ENCODE data around the gene LIN7B. TPM values are rescaled to one million over a fixed set of nuclear protein-coding genes. Genes with fewer than 3 reads are reported as not detected.

The LIN7B gene
- total RNA-seq, 2 donors from 2014 or later, result 19.8 TPM; not detected in 1

DNA sequence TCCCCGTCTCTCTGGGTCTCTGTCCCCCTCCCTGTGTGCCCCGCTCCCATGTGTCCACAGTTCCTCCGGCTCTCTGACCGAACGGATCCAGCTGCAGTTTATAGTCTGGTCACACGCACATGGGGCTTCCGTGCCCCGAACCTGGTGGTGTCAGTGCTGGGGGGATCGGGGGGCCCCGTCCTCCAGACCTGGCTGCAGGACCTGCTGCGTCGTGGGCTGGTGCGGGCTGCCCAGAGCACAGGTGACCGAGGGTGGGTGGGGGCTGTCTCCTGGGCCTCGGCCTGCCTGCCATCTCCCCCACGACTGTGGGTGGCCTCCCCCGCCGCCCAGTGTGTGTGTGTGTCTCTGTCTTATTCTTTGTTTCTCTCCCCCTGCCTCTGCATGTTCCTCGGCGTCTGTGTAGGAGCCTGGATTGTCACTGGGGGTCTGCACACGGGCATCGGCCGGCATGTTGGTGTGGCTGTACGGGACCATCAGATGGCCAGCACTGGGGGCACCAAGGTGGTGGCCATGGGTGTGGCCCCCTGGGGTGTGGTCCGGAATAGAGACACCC, 53.8 kb downstream of the LIN7B start:
- no peak for ATAC-seq (ENCODE audit: insufficient number of reproducible peaks, low FRiP score, low read depth)
- no peak for TF ChIP-seq CTCF (IDR thresholded peaks at IDR 0.05)
- peaks cover 32% of the 10 kb centered on the region for H3K36me3 ChIP-seq
- H3K27me3 ChIP-seq (replicated peaks; ENCODE audit: insufficient read depth), result no peaks in the 10 kb centered on the region
- no peaks in the 10 kb centered on the region for H3K9me3 ChIP-seq
- no peak overlapping the region for H3K4me3 ChIP-seq
- no peak for DNase-seq (ENCODE audit: low spot score)
- no peak overlapping the region for H3K27ac ChIP-seq
- H3K4me1 ChIP-seq (ENCODE audit: control insufficient read depth in 1 of 2, low read depth in 2 of 2), result peaks cover 15 to 24% of the 10 kb centered on the region in 2 donors

Other genes starting within 250 kb of the LIN7B start
- gene PLEKHA4, start 245.8 kb upstream of the LIN7B start, total RNA-seq, result 10 to 100 TPM; 45.1 to 45.2 TPM
- gene PPP1R15A, start 241.9 kb upstream of the LIN7B start, total RNA-seq, result 100 to 1,000 TPM; 108 to 139 TPM
- gene TULP2, start 215.6 kb upstream of the LIN7B start, total RNA-seq, result under 1 TPM; 0.27 to 0.78 TPM
- gene NUCB1, start 214.1 kb upstream of the LIN7B start, total RNA-seq, result 100 to 1,000 TPM; 415 to 671 TPM
- gene DHDH, start 180.7 kb upstream of the LIN7B start, total RNA-seq, result 1 to 10 TPM in 1 of 2 donors, not detected in 1; 3.7 TPM
- 100 to 1,000 TPM in 1 of 2 donors, 10 to 100 TPM in 1; 53.1 to 104 TPM for gene BAX, start 159.5 kb upstream of the LIN7B start, total RNA-seq
- 1,000 to 10,000 TPM; 3,403 to 7,108 TPM for gene FTL, start 149.1 kb upstream of the LIN7B start, total RNA-seq
- 10 to 100 TPM; 30.1 to 44.4 TPM for gene GYS1, start 121.1 kb upstream of the LIN7B start, total RNA-seq
- gene RUVBL2, start 120.5 kb upstream of the LIN7B start, total RNA-seq, result 10 to 100 TPM; 51.6 to 52.3 TPM
- not detected for gene LHB, start 97.3 kb upstream of the LIN7B start, total RNA-seq
- gene CGB3, start 90.0 kb upstream of the LIN7B start, total RNA-seq, result not detected
- gene CGB2, start 82.5 kb upstream of the LIN7B start, total RNA-seq, result not detected
- gene CGB1, start 77.5 kb upstream of the LIN7B start, total RNA-seq, result not detected
- not detected for gene CGB5, start 70.5 kb upstream of the LIN7B start, total RNA-seq
- gene CGB8, start 65.3 kb upstream of the LIN7B start, total RNA-seq, result not detected
- gene CGB7, start 56.6 kb upstream of the LIN7B start, total RNA-seq, result not detected
- not detected for gene NTF4, start 49.6 kb upstream of the LIN7B start, total RNA-seq
- not detected for gene KCNA7, start 41.7 kb upstream of the LIN7B start, total RNA-seq
- gene SNRNP70, start 28.9 kb upstream of the LIN7B start, total RNA-seq, result 100 to 1,000 TPM; 339 to 438 TPM
- gene C19orf73, start 4.8 kb downstream of the LIN7B start, total RNA-seq, result not detected
- gene PPFIA3, start 5.2 kb downstream of the LIN7B start, total RNA-seq, result 1 to 10 TPM; 2.7 to 5.0 TPM
- 1 to 10 TPM; 2.2 to 6.5 TPM for gene HRC, start 41.0 kb downstream of the LIN7B start, total RNA-seq
- 10 to 100 TPM; 48.3 to 65.9 TPM for gene TRPM4, start 43.4 kb downstream of the LIN7B start, total RNA-seq
- gene SLC6A16, start 210.8 kb downstream of the LIN7B start, total RNA-seq, result 1 to 10 TPM; 2.4 to 2.8 TPM
- 10 to 100 TPM; 29.8 to 33.0 TPM for gene CD37, start 221.0 kb downstream of the LIN7B start, total RNA-seq
- gene TEAD2, start 248.0 kb downstream of the LIN7B start, total RNA-seq, result 10 to 100 TPM; 26.4 to 41.3 TPM
- under 1 TPM in 1 of 2 donors, not detected in 1; 0.95 TPM for gene DKKL1, start 249.5 kb downstream of the LIN7B start, total RNA-seq

Measured in thoracic aorta (tissue), 2 donors.